Endothelial cell of umbilical vein (primary cell): ENCODE measurements around the gene INKA1. TPM values are rescaled to one million over a fixed set of nuclear protein-coding genes. Genes with fewer than 3 reads are reported as not detected.

Experiments used
- BruUV-seq: library from RNA; stranded (reverse); fragments of 400-500 nt; replicated peaks from 2 replicates; lab custom pipeline; 2021; lab: Mats Ljungman, UMichigan
- CTCF ChIA-PET: fragments of 300-600, 350-600 bp; sonication (Branson Sonifier 250); formaldehyde crosslinking; loops from one replicate; lab custom pipeline; 2021; ENCODE audit warnings: antibody characterized with exemption, inconsistent platforms; lab: Charles Lee
- POLR2A ChIA-PET: fragments of 300-600, 350-600 bp; sonication (Branson Sonifier 250); formaldehyde crosslinking; loops from one replicate; lab custom pipeline; 2021; ENCODE audit warnings: antibody characterized with exemption, inconsistent platforms; lab: Charles Lee
- DNase-seq: peaks from one replicate; pipeline ENCODE4 v3.0.0-alpha.2; 2011; ENCODE audit warnings: low read depth, low spot score
- FAIRE-seq: peaks from 2 replicates; lab custom pipeline; 2011; peaks lifted over from hg19 to GRCh38; lab: Jason Lieb, UNC
- H2AFZ ChIP-seq: 2 replicates; pipeline ENCODE4 v1.6.0; 2012; ENCODE audit warnings: low read depth, low read length, control low read depth, inconsistent platforms
- H3K27ac ChIP-seq: 2 replicates; pipeline ENCODE4 v1.5.1; 2011; ENCODE audit warnings: low read depth, mild to moderate bottlenecking, control low read depth, low read length, moderate library complexity; ENCODE audit not compliant: insufficient read depth
- H3K27me3 ChIP-seq, 2 experiments: 2 replicates each; pipeline versions ENCODE4 v1.6.0 to v1.6.1; 2011; ENCODE audit warnings: low read length in 2 of 2, mixed read lengths in 1 of 2; ENCODE audit not compliant: control insufficient read depth in 2 of 2, insufficient read depth in 2 of 2
- H3K36me3 ChIP-seq, 2 experiments: 2 replicates in 1 of 2; 3 replicates in 1 of 2; pipeline ENCODE4 v1.5.1; 2011; ENCODE audit warnings: low read length in 2 of 2, mild to moderate bottlenecking in 1 of 2, moderate library complexity in 1 of 2; ENCODE audit not compliant: control insufficient read depth in 2 of 2, insufficient read depth in 2 of 2; ENCODE audit errors: extremely low read depth in 1 of 2
- H3K4me1 ChIP-seq: 3 replicates; pipeline ENCODE4 v1.5.1; 2011; ENCODE audit warnings: mild to moderate bottlenecking, low read length; ENCODE audit not compliant: control insufficient read depth, insufficient read depth; ENCODE audit errors: extremely low read depth
- H3K4me2 ChIP-seq: 2 replicates; pipeline ENCODE4 v1.6.1; 2011; ENCODE audit warnings: low read length, control low read depth, mixed read lengths; ENCODE audit not compliant: insufficient read depth
- H3K4me3 ChIP-seq, 3 experiments: fragments of 200-600 bp in 1 of 3; sonication (generic), shearing (Covaris generic) in 1 of 3; replicated peaks in 1 of 3; 2 replicates each; pipeline ENCODE4 v1.5.1; 2011 to 2016; ENCODE audit warnings: control low read depth in 3 of 3, low read length in 3 of 3, mild to moderate bottlenecking in 2 of 3, inconsistent platforms in 1 of 3, low read depth in 1 of 3, moderate library complexity in 1 of 3; ENCODE audit not compliant: insufficient read depth in 1 of 3
- H3K79me2 ChIP-seq: 2 replicates; pipeline ENCODE4 v1.6.0; 2012; ENCODE audit warnings: low read length, inconsistent platforms; ENCODE audit not compliant: control insufficient read depth, insufficient read depth
- H3K9ac ChIP-seq: replicated peaks from 2 replicates; pipeline ENCODE3; 2011; ENCODE audit warnings: low read length, control low read depth; ENCODE audit not compliant: insufficient read depth; ENCODE audit errors: extremely low read depth
- H3K9me1 ChIP-seq: replicated peaks from 3 replicates; pipeline ENCODE4 v1.6.0; 2011; ENCODE audit warnings: mild to moderate bottlenecking, low read length; ENCODE audit not compliant: control insufficient read depth, insufficient read depth; ENCODE audit errors: extremely low read depth
- H3K9me3 ChIP-seq: replicated peaks from 2 replicates; pipeline ENCODE4 v1.5.1; 2012; ENCODE audit warnings: low read length, inconsistent platforms; ENCODE audit not compliant: control insufficient read depth, insufficient read depth
- H4K20me1 ChIP-seq: replicated peaks from 2 replicates; pipeline ENCODE3; 2011; ENCODE audit warnings: mild to moderate bottlenecking, low read length; ENCODE audit not compliant: control insufficient read depth, insufficient read depth; ENCODE audit errors: extremely low read depth
- FOS ChIP-seq: IDR thresholded peaks from 2 replicates; pipeline ENCODE4 v1.6.1; 2011; ENCODE audit warnings: mild to moderate bottlenecking, low read length, moderate library complexity, borderline replicate concordance; ENCODE audit not compliant: insufficient read depth
- GATA2 ChIP-seq: IDR thresholded peaks from 2 replicates; pipeline ENCODE4 v1.7.0; 2011; ENCODE audit warnings: low read depth, mild to moderate bottlenecking, moderate library complexity, mixed read lengths, low read length; ENCODE audit not compliant: insufficient read length, insufficient read depth
- MYC ChIP-seq: IDR thresholded peaks from one replicate; pipeline ENCODE4 v1.6.1; 2011; ENCODE audit warnings: mild to moderate bottlenecking, low read depth, low read length
- POLR2A ChIP-seq: IDR thresholded peaks from 2 replicates; pipeline ENCODE4 v1.6.1; 2012; ENCODE audit warnings: low read depth, mild to moderate bottlenecking, control low read depth, low read length
- POLR2AphosphoS5 ChIP-seq: IDR thresholded peaks from 2 replicates; pipeline ENCODE4 v1.6.1; 2012; ENCODE audit warnings: low read depth, mild to moderate bottlenecking, control low read depth, low read length, moderate library complexity; ENCODE audit not compliant: insufficient read depth
- dilution Hi-C: fragments of 300-500 bp; cut with MboI; formaldehyde crosslinking; loops from one replicate; pipeline ENCODE4 v1.15.0; 2019; ENCODE audit warnings: low sequenced_read_pairs; ENCODE audit not compliant: extremely low pct_ligation_motif_present
- intact Hi-C: fragments of 100-400 bp; cut with micrococcal nuclease; formaldehyde crosslinking; loops from one replicate; pipeline ENCODE4 v1.10.0; 2022
- polyA plus RNA-seq, 4 experiments: library from polyadenylated mRNA; depleted of rRNA in 3 of 4; stranded (reverse) in 3 of 4; unstranded in 1 of 4; fragments of >200 nt; gene quantifications; 2 replicates each; pipeline versions ENCODE4 v1.2.1 to v1.2.3, GENCODE V29; 2011 to 2012; ENCODE audit warnings: missing spikeins in 1 of 4
- total RNA-seq: library from RNA; stranded (reverse); gene quantifications from 2 replicates; pipeline ENCODE4 v1.2.3, GENCODE V29; 2021
- TF ChIP-seq, protein P1 (sequence below): IDR thresholded peaks from 2 replicates; pipeline ENCODE4 v1.6.1; 2011; ENCODE audit not compliant: insufficient read depth, insufficient read length

Gene INKA1
- total and polyA plus RNA-seq, 2 donors (not counting 3 experiments of a cell fraction or from before 2014, with no cell fraction given) = 24.0 to 37.8 TPM

DNA sequence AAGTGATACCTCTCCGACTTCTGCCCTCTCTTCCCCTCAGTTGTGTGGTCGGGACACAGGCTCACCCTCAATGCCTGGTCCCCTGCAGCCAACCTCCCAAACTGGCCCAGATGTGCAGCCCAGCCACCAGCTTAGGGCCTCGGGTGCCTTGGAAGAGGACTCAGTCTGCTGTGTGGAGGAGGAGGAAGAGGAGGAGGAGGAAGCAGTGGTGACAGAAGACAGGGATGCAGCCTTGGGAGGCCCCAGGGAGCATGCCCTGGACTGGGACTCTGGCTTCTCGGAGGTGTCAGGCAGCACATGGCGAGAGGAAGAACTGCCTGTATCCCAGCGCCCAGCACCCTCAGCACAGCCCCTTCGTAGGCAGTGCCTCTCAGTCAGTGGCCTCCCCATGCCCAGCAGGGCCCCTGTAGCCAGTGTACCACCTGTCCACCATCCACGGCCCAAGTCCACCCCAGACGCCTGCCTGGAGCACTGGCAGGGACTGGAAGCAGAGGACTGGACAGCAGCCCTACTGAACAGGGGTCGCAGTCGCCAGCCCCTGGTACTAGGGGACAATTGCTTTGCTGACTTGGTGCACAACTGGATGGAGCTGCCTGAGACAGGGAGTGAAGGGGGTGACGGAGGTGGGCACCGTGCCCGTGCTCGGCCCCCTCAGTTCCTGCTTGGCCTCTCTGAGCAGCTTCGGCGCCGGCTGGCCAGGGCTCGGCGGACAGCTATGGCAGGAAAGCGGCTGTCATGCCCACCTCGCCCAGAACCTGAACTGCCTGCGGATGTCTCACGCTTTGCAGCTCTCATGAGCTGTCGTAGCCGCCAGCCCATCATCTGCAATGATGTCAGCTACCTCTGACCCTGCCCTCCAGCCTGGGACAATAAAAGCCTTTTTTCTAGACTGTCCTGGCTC is 1.3 kb downstream of the INKA1 start:
- no peaks in the 10 kb centered on the region for H3K9me1 ChIP-seq
- H3K4me2 ChIP-seq = peak overlapping the region; percentile 50
- H3K27me3 ChIP-seq = no peaks in the 10 kb centered on the region
- H2AFZ ChIP-seq = no peak overlapping the region
- peaks cover 39% of the 10 kb centered on the region for H3K4me1 ChIP-seq
- dilution Hi-C loops (no loop called here), intact Hi-C loops (loop anchor here (1.0 to 5.0 kb wide), 4 partner anchors 9 to 363 kb away; partner anchors contain the start of genes RBM5 and UBA7)
- peak overlapping the region in 2 of 3 experiments; percentile 76 to 86 for H3K4me3 ChIP-seq
- H3K36me3 ChIP-seq = peaks cover 0 to 4% of the 10 kb centered on the region in 2 experiments
- DNase-seq = peak; percentile 54
- peak overlapping the region; percentile 86 for H3K27ac ChIP-seq
- H3K79me2 ChIP-seq = no peaks in the 10 kb centered on the region
- H3K9me3 ChIP-seq = no peaks in the 10 kb centered on the region
- FAIRE-seq = peak; percentile 71
- CTCF ChIA-PET = interaction anchor here (0.7 to 12.4 kb wide), 14 partner anchors 9 to 265 kb away, joined by 3 to 545 read pairs (median 10); partner anchors contain the start of genes IP6K1, MON1A and UBA7
- POLR2A ChIA-PET = interaction anchor here (1.2 to 1.9 kb wide), 3 partner anchors 9 to 35 kb away, joined by 7 to 15 read pairs (median 8); partner anchors contain the start of gene UBA7
- no peaks in the 10 kb centered on the region for H4K20me1 ChIP-seq
- no peak for TF ChIP-seq POLR2A
- no peak for TF ChIP-seq MYC
- TF ChIP-seq GATA2 = no peak
- no peak for TF ChIP-seq FOS
- TF ChIP-seq, protein P1, sequence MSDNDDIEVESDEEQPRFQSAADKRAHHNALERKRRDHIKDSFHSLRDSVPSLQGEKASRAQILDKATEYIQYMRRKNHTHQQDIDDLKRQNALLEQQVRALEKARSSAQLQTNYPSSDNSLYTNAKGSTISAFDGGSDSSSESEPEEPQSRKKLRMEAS = no peak
- TF ChIP-seq POLR2AphosphoS5 = no peak
- H3K9ac ChIP-seq = no peak overlapping the region
- no TSS peak for BruUV-seq
